HepG2 (cell line): ENCODE measurements around the gene MCM3AP. TPM values are rescaled to one million over a fixed set of nuclear protein-coding genes. Genes with fewer than 3 reads are reported as not detected.

Experiments used
- KMT2B ChIP-seq: IDR thresholded peaks from 2 replicates; pipeline ENCODE4 v1.6.1; 2016; ENCODE audit warnings: missing genetic modification reagents, missing compliant biosample characterization
- ZNF446 ChIP-seq: sonication (generic); formaldehyde crosslinking; IDR thresholded peaks from 2 replicates; pipeline ENCODE4 v1.5.0; 2020; ENCODE audit warnings: mild to moderate bottlenecking, missing genetic modification reagents
- polyA plus RNA-seq, 8 experiments: library from polyadenylated mRNA; depleted of rRNA in 3 of 8; stranded (reverse) in 7 of 8; unstranded in 1 of 8; fragments of >200 nt; fragmentation: Illumina TruSeq in 4 of 8; extraction: Trizol in 4 of 8; gene quantifications; 2 replicates each; pipeline versions ENCODE4 v1.2.1 to v1.2.3, GENCODE V29; 2011 to 2016; ENCODE audit warnings: low read depth in 4 of 8, missing spikeins in 1 of 8, mixed read lengths in 1 of 8; ENCODE audit not compliant: insufficient read depth in 1 of 8
- total RNA-seq, 5 experiments: library from RNA; depleted of rRNA; stranded (reverse); fragments of >200 nt; fragmentation: Illumina TruSeq; extraction: Trizol; gene quantifications; 2 replicates each; pipeline ENCODE4 v1.2.3, GENCODE V29; 2016; ENCODE audit warnings: low read depth in 1 of 5
- TF ChIP-seq, protein P1 (sequence below): sonication (generic); formaldehyde crosslinking; IDR thresholded peaks from 2 replicates; pipeline ENCODE4 v1.4.0; 2020; ENCODE audit warnings: mild to moderate bottlenecking, missing genetic modification reagents
- TF ChIP-seq, protein P2 (sequence below): sonication (generic); formaldehyde crosslinking; IDR thresholded peaks from 2 replicates; pipeline ENCODE4 v1.4.0; 2020; ENCODE audit warnings: mild to moderate bottlenecking, missing genetic modification reagents

The MCM3AP gene
- total and polyA plus RNA-seq, 2 of the 13 experiments (the other 11 are each of a cell fraction or from before 2014, with no cell fraction given), result 27.0 to 54.7 TPM

DNA sequence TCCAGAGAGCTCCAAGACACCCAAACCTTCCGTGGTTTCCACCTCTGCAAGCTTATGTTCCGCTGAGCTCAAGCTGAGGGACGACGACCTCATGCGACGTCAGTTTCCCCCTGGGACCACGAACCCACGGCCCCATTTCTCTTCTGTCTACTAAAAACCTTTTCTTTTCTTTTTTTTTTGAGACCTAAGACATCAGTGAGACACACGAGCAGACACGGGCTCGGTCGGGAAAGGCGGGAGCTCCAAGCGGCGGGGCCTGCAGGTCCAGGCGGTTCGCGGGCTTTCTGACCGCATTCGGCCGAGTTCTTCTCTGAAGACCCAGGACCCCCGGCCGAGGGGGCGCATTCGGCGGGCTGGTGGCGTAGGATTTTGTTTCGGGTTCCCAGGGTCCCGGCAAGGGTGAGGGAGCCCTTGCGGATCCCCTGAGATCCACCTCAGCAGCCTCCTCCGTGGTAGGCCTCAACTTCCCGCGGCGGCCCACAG, 37.9 kb upstream of the MCM3AP start (continued):
- TF ChIP-seq, protein P1, sequence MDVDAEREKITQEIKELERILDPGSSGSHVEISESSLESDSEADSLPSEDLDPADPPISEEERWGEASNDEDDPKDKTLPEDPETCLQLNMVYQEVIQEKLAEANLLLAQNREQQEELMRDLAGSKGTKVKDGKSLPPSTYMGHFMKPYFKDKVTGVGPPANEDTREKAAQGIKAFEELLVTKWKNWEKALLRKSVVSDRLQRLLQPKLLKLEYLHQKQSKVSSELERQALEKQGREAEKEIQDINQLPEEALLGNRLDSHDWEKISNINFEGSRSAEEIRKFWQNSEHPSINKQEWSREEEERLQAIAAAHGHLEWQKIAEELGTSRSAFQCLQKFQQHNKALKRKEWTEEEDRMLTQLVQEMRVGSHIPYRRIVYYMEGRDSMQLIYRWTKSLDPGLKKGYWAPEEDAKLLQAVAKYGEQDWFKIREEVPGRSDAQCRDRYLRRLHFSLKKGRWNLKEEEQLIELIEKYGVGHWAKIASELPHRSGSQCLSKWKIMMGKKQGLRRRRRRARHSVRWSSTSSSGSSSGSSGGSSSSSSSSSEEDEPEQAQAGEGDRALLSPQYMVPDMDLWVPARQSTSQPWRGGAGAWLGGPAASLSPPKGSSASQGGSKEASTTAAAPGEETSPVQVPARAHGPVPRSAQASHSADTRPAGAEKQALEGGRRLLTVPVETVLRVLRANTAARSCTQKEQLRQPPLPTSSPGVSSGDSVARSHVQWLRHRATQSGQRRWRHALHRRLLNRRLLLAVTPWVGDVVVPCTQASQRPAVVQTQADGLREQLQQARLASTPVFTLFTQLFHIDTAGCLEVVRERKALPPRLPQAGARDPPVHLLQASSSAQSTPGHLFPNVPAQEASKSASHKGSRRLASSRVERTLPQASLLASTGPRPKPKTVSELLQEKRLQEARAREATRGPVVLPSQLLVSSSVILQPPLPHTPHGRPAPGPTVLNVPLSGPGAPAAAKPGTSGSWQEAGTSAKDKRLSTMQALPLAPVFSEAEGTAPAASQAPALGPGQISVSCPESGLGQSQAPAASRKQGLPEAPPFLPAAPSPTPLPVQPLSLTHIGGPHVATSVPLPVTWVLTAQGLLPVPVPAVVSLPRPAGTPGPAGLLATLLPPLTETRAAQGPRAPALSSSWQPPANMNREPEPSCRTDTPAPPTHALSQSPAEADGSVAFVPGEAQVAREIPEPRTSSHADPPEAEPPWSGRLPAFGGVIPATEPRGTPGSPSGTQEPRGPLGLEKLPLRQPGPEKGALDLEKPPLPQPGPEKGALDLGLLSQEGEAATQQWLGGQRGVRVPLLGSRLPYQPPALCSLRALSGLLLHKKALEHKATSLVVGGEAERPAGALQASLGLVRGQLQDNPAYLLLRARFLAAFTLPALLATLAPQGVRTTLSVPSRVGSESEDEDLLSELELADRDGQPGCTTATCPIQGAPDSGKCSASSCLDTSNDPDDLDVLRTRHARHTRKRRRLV (CRISPR knock-in tag), result 0 out of 2 replicates have a peak, but pooled peaks have one; percentile 1
- TF ChIP-seq ZNF446 (CRISPR knock-in tag) (peak; percentile 15; the same call in 1 of the 2 replicates), KMT2B (CRISPR knock-in tag) (no peak)
- TF ChIP-seq, protein P2, sequence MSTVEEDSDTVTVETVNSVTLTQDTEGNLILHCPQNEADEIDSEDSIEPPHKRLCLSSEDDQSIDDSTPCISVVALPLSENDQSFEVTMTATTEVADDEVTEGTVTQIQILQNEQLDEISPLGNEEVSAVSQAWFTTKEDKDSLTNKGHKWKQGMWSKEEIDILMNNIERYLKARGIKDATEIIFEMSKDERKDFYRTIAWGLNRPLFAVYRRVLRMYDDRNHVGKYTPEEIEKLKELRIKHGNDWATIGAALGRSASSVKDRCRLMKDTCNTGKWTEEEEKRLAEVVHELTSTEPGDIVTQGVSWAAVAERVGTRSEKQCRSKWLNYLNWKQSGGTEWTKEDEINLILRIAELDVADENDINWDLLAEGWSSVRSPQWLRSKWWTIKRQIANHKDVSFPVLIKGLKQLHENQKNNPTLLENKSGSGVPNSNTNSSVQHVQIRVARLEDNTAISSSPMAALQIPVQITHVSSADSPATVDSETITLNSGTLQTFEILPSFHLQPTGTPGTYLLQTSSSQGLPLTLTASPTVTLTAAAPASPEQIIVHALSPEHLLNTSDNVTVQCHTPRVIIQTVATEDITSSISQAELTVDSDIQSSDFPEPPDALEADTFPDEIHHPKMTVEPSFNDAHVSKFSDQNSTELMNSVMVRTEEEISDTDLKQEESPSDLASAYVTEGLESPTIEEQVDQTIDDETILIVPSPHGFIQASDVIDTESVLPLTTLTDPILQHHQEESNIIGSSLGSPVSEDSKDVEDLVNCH (CRISPR knock-in tag), result no peak
- TF ChIP-seq, all 625 proteins: peak for 18
